HepG2 (cell line): ENCODE measurements around the gene SMIM41. TPM values are rescaled to one million over a fixed set of nuclear protein-coding genes. Genes with fewer than 3 reads are reported as not detected.

ENCODE experiments used
- ARID4A ChIP-seq: sonication (generic); formaldehyde crosslinking; IDR thresholded peaks from 2 replicates; pipeline ENCODE4 v1.5.0; 2020; ENCODE audit warnings: mild to moderate bottlenecking, missing genetic modification reagents, borderline replicate concordance
- ARNT2 ChIP-seq: sonication (generic); formaldehyde crosslinking; IDR thresholded peaks from 2 replicates; pipeline ENCODE4 v1.8.0; 2022; ENCODE audit warnings: mild to moderate bottlenecking, low read depth, missing genetic modification reagents, moderate library complexity
- ASH2L ChIP-seq: fragments of 300-600, 200-600 bp; sonication (generic); IDR thresholded peaks from 2 replicates; pipeline ENCODE4 v1.7.0; 2017; ENCODE audit warnings: low read depth, mild to moderate bottlenecking, moderate library complexity, mixed read lengths, low read length; ENCODE audit not compliant: insufficient read length
- ATF7 ChIP-seq, 2 experiments: fragments of 450-650 bp in 1 of 2; sonication (generic) in 1 of 2; formaldehyde crosslinking in 1 of 2; IDR thresholded peaks; 2 replicates each; pipeline versions ENCODE4 v1.4.0 to v1.6.1; 2016 to 2020; ENCODE audit warnings: antibody characterized with exemption in 1 of 2, mild to moderate bottlenecking in 1 of 2, missing genetic modification reagents in 1 of 2
- DNMT3B ChIP-seq: conservative IDR thresholded peaks from 2 replicates; pipeline ENCODE4 v1.6.1; 2016; ENCODE audit warnings: missing biosample characterization, control low read depth
- FOXA1 ChIP-seq, 2 experiments: fragments of 450-650 bp in 1 of 2; sonication (generic) in 1 of 2; formaldehyde crosslinking in 1 of 2; IDR thresholded peaks; 2 replicates each; pipeline versions ENCODE4 v1.4.0 to v1.6.1; 2016 to 2020; ENCODE audit warnings: missing genetic modification reagents in 1 of 2
- HNRNPLL ChIP-seq: fragments of 200-400 bp; formaldehyde crosslinking; IDR thresholded peaks from 2 replicates; pipeline ENCODE4 v1.6.1; 2017; ENCODE audit warnings: mild to moderate bottlenecking, low read depth, low read length; ENCODE audit not compliant: poor library complexity, severe bottlenecking
- PRDM15 ChIP-seq: sonication (generic); formaldehyde crosslinking; IDR thresholded peaks from 2 replicates; pipeline ENCODE4 v1.4.0; 2020; ENCODE audit warnings: missing genetic modification reagents
- RXRA ChIP-seq: sonication (generic); formaldehyde crosslinking; IDR thresholded peaks from 2 replicates; pipeline ENCODE4 v1.5.1; 2020; ENCODE audit warnings: missing genetic modification reagents
- SATB2 ChIP-seq: sonication (generic); formaldehyde crosslinking; IDR thresholded peaks from 2 replicates; pipeline ENCODE4 v1.5.0; 2020; ENCODE audit warnings: missing genetic modification reagents
- SMAD1 ChIP-seq: sonication (generic); formaldehyde crosslinking; IDR thresholded peaks from 2 replicates; pipeline ENCODE4 v1.4.0; 2020; ENCODE audit warnings: missing genetic modification reagents, low read depth, mild to moderate bottlenecking, borderline replicate concordance
- TAF1 ChIP-seq: sonication (generic); formaldehyde crosslinking; IDR thresholded peaks from 2 replicates; pipeline ENCODE4 v1.4.0; 2020; ENCODE audit warnings: missing genetic modification reagents
- UBTF ChIP-seq: sonication (generic); formaldehyde crosslinking; IDR thresholded peaks from 2 replicates; pipeline ENCODE4 v1.4.0; 2020; ENCODE audit warnings: mild to moderate bottlenecking, missing genetic modification reagents
- ZBTB21 ChIP-seq: sonication (generic); formaldehyde crosslinking; IDR thresholded peaks from 2 replicates; pipeline ENCODE4 v1.4.0; 2020; ENCODE audit warnings: missing genetic modification reagents
- ZBTB42 ChIP-seq: sonication (generic); formaldehyde crosslinking; IDR thresholded peaks from 2 replicates; pipeline ENCODE4 v1.5.0; 2020; ENCODE audit warnings: mild to moderate bottlenecking, missing genetic modification reagents
- ZNF3 ChIP-seq: IDR thresholded peaks from 2 replicates; pipeline ENCODE4 v1.7.0; 2017; ENCODE audit warnings: inconsistent platforms
- ZNF430 ChIP-seq: sonication (generic); formaldehyde crosslinking; IDR thresholded peaks from 2 replicates; pipeline ENCODE4 v1.9.0; 2021; ENCODE audit warnings: mild to moderate bottlenecking, missing genetic modification reagents
- ZNF672 ChIP-seq: sonication (generic); formaldehyde crosslinking; IDR thresholded peaks from 2 replicates; pipeline ENCODE4 v1.8.1; 2022; ENCODE audit warnings: missing genetic modification reagents
- ZNF777 ChIP-seq: sonication (generic); formaldehyde crosslinking; IDR thresholded peaks from 2 replicates; pipeline ENCODE4 v1.4.0; 2020; ENCODE audit warnings: missing genetic modification reagents
- polyA plus RNA-seq, 8 experiments: library from polyadenylated mRNA; depleted of rRNA in 3 of 8; stranded (reverse) in 7 of 8; unstranded in 1 of 8; fragments of >200 nt; fragmentation: Illumina TruSeq in 4 of 8; extraction: Trizol in 4 of 8; gene quantifications; 2 replicates each; pipeline versions ENCODE4 v1.2.1 to v1.2.3, GENCODE V29; 2011 to 2016; ENCODE audit warnings: low read depth in 4 of 8, missing spikeins in 1 of 8, mixed read lengths in 1 of 8; ENCODE audit not compliant: insufficient read depth in 1 of 8
- total RNA-seq, 5 experiments: library from RNA; depleted of rRNA; stranded (reverse); fragments of >200 nt; fragmentation: Illumina TruSeq; extraction: Trizol; gene quantifications; 2 replicates each; pipeline ENCODE4 v1.2.3, GENCODE V29; 2016; ENCODE audit warnings: low read depth in 1 of 5

Gene SMIM41
- total and polyA plus RNA-seq, 2 of the 13 experiments (the other 11 are each of a cell fraction or from before 2014, with no cell fraction given), result not detected

DNA sequence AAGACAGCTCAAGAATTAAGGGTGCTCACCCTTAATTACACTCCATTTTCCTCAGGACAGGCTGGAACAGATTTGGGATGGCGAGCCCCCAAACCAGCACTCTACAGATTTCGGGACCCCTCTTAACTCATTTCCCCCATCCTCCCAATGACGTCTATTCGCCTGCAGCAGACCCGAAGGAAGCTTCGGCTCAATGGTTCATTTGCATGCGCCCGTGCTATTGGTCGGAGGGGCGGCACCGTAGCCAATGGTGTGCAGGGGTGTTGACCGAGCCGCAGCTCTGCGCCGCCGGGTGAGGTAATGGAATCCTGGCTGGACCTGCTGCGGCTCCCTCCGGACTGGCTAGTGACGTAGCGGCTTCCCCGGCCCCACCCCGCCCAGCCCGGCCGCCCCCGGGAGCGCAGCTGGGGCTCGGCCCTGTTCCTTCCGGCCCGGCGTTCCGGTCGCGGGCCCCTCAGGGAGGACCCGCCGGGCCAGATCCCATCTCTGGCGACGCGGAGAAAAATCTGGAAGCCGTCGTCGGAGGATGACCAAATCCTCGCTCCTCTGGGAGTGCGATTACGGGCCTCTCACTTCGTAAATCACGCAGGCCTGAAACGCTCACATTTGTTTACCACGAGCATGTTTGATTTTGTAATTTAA lies 46.6 kb upstream of the SMIM41 start (continued):
- no peak for TF ChIP-seq RXRA (CRISPR knock-in tag)
- peak; percentile 71; the same call in 1 of the 2 replicates for TF ChIP-seq ARID4A (CRISPR knock-in tag)
- TF ChIP-seq SATB2 (CRISPR knock-in tag), result no peak
- TF ChIP-seq PRDM15 (CRISPR knock-in tag), result 0 out of 2 replicates have a peak, but pooled peaks have one; percentile 43
- peak; percentile 43; the same call in 1 of the 2 replicates for TF ChIP-seq ZBTB21 (CRISPR knock-in tag)
- no peak for TF ChIP-seq ZNF3
- peak; percentile 38; the same call in 1 of the 2 replicates for TF ChIP-seq ATF7 (IDR thresholded peaks at IDR 0.05)
- TF ChIP-seq ATF7 (CRISPR knock-in tag; IDR thresholded peaks at IDR 0.05), result peak; percentile 25; the same call in 1 of the 2 replicates
- peak; percentile 63 for TF ChIP-seq ZNF777
- 0 out of 2 replicates have a peak, but pooled peaks have one; percentile 27 for TF ChIP-seq ARNT2
- TF ChIP-seq DNMT3B (CRISPR knock-in tag), result no peak
- peak; percentile 47; the same call in 1 of the 2 replicates for TF ChIP-seq ZNF430 (CRISPR knock-in tag)
- no peak for TF ChIP-seq FOXA1 (IDR thresholded peaks at IDR 0.05)
- TF ChIP-seq FOXA1 (CRISPR knock-in tag; IDR thresholded peaks at IDR 0.05), result peak; percentile 38
- peak; percentile 23 for TF ChIP-seq ASH2L
- peak; percentile 75; the same call in 1 of the 2 replicates for TF ChIP-seq UBTF
- 0 out of 2 replicates have a peak, but pooled peaks have one; percentile 55 for TF ChIP-seq ZBTB42 (CRISPR knock-in tag)
- no peak for TF ChIP-seq TAF1 (CRISPR knock-in tag)
- TF ChIP-seq ZNF672 (CRISPR knock-in tag), result no peak
- 0 out of 2 replicates have a peak, but pooled peaks have one; percentile 40 for TF ChIP-seq SMAD1 (CRISPR knock-in tag)
- peak; percentile 71 for TF ChIP-seq HNRNPLL
